COLO829 (cell line): ENCODE results near the gene GRIK4.

Source experiments
- DNase-seq: peaks from one replicate; pipeline ENCODE4 v3.0.0; 2012; ENCODE audit warnings: low spot score

Gene GRIK4

GRCh38 chr11:120668537-120668936 is 157.0 kb downstream of the GRIK4 start:
- no peak for DNase-seq

- DNase-seq = no peak
Observed at GRCh38 chr11:120674542-120674941, 163.0 kb downstream of the GRIK4 start.

DNA sequence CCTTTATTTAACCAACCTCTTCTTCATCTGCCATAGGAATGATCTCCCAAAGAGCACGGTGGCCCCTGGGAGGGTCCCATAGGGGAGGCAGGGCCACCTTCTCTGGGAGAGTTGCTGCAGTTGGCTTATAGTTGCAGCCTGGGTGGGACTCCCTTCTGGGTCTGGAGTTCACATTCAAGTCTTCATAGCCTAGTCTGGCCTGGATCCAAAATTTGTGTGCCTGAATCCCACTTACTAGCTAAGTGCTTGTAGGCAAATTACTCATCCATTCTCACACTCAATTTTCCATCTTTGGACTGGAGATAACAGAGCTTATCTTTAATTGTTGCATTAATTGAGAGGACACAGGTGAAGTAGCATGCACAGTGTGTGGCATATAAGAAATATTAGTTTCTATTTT is 163.6 kb downstream of the GRIK4 start:
- DNase-seq = no peak

- DNase-seq = no peak
Observed at GRCh38 chr11:120676991-120677390, 165.4 kb downstream of the GRIK4 start.

- DNase-seq = no peak
Observed at GRCh38 chr11:120680322-120680721, 168.8 kb downstream of the GRIK4 start.

GRCh38 chr11:120681434-120682331 is 170.1 kb downstream of the GRIK4 start:
- DNase-seq = no peak

DNA sequence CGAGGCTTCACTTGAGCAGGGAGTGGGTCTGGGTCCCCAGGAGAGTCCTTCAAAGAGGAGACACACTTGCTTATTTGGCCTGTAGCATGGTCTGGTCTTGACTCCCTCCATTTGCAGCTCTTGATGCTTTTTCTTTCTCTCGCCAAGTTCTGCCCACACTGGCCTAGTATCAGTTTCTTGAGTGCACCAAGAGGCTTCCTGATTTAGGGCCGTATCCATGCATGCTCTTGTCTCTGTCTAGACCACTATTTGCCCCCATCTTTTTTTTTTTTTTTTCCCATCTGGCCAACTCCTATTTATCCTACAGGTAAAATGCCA is 170.7 kb downstream of the GRIK4 start:
- DNase-seq = no peak

DNA sequence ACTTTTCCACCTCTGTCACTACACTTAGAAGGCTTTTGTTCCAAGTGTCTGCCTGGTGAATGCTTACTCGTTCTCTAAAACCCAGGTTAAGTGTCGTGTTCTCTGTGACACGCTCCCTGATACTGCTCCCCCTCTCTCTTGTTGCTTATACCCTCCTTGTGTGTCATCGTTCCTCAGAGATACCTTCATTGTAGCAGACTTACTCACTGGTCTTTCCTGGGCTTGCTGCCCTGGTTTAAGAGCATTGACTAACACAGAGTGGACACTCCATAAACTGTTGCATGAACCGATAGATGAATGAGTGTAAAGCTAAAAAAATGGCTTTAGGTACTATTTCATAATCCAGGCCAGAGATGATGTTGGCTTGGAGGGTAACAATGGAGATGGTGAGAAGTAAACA is 171.3 kb downstream of the GRIK4 start:
- no peak for DNase-seq

DNA sequence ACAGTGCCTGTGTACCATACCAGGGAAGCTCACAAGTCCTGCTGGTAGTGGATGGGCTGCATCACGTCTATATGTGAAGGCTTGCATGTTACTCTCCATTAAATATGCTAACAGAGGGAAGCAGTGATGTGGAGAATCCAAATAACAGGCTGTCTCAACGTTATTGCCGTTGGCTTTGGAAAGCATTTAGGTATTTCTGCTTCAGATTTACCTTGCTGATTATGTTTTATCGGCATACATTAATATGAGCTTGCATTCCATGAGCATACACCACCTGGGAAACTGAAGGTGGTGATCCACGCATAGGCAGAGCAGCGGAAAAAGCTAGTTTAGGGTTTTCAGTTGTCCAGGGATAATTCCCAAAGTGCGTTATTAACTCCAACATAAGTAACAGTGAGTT is 175.0 kb downstream of the GRIK4 start:
- no peak for DNase-seq

DNA sequence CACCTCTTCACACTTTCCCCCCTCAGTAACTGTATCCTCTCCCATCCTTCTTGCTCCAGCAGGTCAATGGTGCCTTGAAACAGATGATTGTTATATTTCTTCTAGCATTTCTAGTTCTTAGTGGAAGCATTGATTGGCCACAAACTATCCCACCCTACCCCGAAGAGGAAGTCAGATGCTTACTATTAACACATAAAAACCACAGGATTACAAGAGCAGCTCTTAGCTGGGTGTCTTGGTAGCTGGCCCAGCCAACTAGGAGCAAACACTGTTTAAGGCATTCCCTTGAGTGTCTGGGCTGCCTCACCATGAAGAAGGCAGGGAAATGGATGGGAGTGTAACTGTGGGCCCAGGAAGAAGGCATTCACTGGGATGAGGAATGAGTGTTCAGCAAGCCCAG is 176.6 kb downstream of the GRIK4 start:
- DNase-seq = no peak

DNA sequence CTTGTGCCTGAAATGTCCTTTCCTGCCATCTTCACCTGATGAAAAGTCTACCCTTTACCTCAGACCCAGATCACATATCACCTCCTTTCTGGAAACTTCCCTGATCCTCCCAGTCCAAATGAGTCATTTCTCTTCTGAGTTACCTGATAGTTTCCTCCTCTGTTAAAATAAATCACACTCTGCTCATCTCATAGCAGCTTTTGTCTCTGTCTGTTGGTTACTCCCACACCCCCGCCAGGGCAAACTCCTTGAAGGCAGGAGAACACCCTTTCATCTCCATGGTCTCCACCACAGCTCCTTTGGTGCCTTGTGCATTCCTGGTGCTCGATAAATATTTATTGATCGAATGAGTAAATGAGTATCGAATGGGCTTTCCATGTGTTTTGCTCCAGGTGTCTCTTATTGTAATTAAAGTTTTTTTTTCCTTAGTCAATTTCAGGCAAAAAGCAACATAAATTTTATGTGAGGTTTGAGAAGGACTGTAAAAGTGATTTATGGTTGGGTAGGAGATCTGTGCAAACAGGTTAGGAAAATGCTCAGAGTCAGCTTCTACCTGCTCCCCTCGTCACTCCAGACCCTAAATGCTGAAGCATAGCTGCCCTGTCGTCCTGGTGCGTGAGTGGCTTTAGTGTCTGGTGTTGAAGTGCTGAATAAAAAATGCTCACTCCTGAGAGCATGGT is 178.2 kb downstream of the GRIK4 start:
- no peak for DNase-seq

GRCh38 chr11:120690406-120690805 is 178.9 kb downstream of the GRIK4 start:
- DNase-seq = no peak

DNA sequence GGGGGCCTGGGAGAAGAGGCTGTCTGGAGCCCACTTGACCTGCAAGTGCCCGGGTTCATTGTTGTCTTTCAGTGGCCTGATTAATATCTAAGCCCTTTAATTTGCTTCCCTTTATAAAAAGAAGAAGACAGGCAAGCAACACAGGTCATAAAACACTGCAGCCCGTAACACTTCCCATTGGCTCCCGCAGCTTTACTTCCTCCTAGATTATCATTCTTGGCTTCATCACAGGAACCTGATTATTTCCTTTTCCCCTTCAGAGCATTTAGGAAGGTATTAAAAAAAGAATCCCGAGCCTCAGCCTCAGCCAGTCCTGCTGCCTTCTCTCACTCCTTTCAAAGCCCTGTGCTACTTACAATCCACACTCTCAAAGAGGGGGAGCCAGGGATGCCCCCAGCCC is 183.2 kb downstream of the GRIK4 start:
- DNase-seq = no peak

DNA sequence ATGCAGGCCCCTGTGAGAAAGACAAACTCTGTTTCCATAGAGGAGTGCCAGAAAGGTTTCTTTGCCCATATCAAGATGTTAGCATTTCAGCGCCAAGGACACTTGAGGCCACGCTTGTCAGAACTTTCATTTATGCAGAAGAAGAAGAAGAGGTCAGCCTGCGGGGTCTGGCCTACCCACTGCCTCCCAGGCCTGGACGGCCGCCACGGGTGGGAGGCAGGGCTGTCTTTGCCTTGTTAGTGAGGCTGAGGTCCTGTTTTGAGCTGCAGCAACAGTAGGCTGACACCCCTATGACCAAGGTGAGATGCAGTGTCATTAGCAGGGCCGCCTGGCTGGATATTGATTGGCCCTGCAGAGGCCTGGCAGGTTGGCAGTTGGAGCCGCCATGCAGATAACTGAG is 183.9 kb downstream of the GRIK4 start:
- DNase-seq = no peak

DNA sequence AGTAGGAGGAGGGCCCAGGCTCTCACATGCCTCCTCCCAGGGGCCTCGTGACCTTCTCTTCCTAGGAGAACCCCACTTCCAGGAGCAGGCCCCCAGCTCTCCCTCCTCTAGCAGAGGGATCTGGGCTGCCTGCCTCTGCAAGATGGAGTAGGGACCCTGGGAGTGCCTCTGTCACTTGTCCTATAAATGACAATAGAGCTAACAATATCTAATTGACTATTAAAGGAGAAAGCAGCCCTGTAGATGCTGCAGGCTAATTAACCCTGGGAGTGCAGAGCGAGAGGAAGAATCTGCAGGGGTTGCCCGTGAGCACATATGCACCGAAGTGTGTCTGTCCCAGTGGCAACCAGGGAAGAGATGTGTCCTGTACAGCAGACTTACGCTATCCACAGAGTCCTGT is 184.4 kb downstream of the GRIK4 start:
- no peak for DNase-seq

- no peak for DNase-seq
Observed at GRCh38 chr11:120696597-120697218, 185.2 kb downstream of the GRIK4 start.

DNA sequence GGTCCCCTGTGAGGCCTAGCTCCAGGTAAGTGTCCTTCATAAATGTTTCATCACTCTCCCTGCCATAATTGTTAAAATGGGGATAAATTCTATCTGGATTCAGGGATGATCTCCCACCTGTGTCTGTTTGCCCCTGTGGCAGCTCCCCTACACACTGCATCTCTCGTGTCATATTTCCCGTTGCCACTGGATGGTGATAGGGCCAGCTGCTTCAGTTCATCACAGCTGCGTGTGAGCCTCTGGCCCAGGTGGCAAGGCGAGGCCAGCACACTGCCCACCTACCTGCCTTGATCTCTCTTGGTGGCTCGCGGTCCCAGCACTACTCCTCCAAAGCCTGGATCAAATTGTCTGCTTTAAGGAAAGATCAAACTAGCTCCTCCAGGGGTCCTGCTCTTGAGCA is 187.4 kb downstream of the GRIK4 start:
- DNase-seq = no peak

GRCh38 chr11:120702656-120703055 is 191.1 kb downstream of the GRIK4 start:
- DNase-seq = no peak

DNA sequence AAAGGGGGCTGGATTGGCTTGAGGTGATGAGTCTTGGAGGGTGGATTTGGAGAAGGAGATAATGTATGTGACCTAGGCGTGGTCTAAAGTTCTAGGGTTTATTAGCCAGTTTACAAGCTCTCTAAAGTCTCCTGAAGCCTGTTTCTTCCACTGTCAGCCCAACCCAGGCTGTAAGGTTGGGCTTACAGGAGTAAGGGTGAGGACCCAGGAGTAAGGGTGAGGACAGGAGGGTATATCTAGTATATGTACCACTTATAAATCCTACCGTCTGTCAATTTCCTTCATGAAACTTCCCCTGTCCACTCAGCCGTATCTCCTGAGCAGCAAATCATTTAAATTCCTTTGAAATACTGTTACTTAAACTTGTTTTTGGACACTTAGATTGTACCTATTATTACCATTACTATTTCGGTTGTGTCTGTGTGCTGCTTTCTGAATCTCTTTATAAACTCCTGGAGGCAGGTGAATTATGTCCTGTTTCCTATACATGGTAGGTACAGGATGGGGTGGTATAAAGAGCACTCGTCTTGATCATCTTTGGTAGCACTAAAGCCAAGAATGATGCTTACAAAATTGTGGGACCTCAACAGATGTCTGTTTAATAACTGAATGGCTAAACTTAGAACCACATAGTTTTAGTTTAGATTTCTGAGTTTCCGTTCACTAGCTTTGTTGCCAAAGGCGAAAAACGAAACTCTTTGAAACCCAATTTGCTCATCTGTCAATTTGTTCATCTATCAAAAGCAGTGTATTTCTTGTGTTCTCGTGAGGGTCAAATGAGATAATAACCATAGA is 192.0 kb downstream of the GRIK4 start:
- DNase-seq = no peak

DNA sequence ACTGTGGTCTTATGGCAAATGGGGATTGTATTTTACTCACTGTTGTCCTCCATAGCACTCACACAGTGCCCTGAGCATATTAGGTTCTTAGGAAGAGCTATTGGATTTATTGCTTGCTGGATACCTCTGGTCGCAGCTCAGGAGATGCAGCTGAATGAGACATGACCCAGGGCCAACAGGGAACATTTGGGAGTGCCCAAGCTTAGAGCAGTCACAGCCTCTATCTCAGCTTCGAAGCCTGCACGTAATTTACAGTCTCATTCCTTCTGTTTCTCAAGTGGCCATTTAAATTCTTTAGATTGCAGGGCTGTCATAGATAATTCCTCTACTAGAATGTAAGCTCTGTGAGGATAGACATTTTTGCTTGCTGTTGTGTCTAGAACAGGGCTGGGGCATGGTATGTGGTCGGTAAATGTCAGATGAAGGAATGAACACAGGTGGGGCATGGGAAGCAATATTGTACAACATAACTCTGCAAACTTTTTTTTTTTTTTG is 192.8 kb downstream of the GRIK4 start:
- DNase-seq = no peak

DNA sequence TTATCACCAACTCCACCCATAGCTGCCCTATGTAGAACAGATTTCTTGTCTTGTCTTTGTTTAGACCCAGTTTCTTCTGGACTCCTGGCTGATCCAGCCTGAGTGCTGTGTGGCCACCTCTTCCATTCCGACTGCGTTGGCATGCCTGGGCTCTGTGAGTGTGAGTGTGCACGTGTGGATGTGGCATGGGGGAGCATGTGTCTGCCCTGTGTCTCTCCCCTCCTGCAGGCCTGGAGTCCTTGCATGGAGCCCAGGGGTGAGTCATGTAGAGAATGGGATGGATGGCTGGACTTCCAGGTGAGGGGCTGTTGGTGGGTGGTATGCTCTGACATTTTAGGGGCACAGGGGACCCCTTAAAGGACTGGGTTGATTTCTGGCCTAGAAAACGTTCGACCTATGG is 194.7 kb downstream of the GRIK4 start:
- DNase-seq = no peak

DNA sequence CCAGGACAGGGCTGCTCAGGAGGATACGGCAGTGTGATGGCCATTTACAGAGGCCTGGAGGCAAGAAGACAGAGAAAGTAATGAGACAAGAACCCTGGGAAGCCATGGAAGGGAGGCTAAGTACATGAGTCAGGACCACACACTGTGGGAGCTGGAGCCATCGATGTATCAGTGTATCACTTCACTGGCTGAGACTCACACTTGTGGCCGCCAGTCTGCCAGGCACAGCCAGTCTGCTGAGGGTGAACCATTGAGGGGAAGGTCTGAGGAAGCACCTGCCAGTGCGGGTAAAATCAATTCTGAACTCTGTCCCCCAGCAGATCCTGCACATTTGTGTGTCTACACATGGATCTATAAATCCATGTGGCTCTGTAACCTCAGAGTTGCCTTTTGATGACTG is 195.6 kb downstream of the GRIK4 start:
- no peak for DNase-seq
